ENCODE data around the gene ERGIC1. TPM values are rescaled to one million over a fixed set of nuclear protein-coding genes. Genes with fewer than 3 reads are reported as not detected.

ERGIC1 gene
- total RNA-seq, 1 donor from 2014 or later: 131 TPM

- peak overlapping the region; percentile 26 for H3K9ac ChIP-seq (ENCODE audit: low read length)
- H3K79me2 ChIP-seq (ENCODE audit: insufficient read depth, low read length): peaks cover 82% of the 10 kb centered on the region
- no peak overlapping the region for H3K4me3 Mint-ChIP-seq (ENCODE audit: unreplicated experiment)
These were observed 43.6 kb downstream of the ERGIC1 start for GRCh38 chr5:172877466-172878260.

GRCh38 chr5:172878585-172878932 is 44.5 kb downstream of the ERGIC1 start:
- H3K79me2 ChIP-seq (ENCODE audit: insufficient read depth, low read length): peaks cover 84% of the 10 kb centered on the region
- H3K4me1 Mint-ChIP-seq (ENCODE audit: low read depth, unreplicated experiment): peaks cover 55% of the 10 kb centered on the region
- H2AFZ ChIP-seq (ENCODE audit: low read depth, low read length): no peak overlapping the region
- H3K9me3 ChIP-seq (ENCODE audit: insufficient read depth, low read depth, low read length): no peaks in the 10 kb centered on the region
- H3K9ac ChIP-seq (ENCODE audit: low read length): peak overlapping the region; percentile 80
- peak overlapping the region; percentile 62 for H3K4me2 ChIP-seq (ENCODE audit: low read length)
- no peaks in the 10 kb centered on the region for H3K27me3 Mint-ChIP-seq (ENCODE audit: low read depth, unreplicated experiment)
- FAIRE-seq (no peak), DNase-seq (ENCODE audit: low read depth) (no peak)
- peak overlapping the region; percentile 70 for H3K27ac Mint-ChIP-seq (ENCODE audit: unreplicated experiment)
- no peaks in the 10 kb centered on the region for H4K20me1 ChIP-seq (ENCODE audit: insufficient read depth, low read length)
- H3K4me3 ChIP-seq (ENCODE audit: insufficient read depth, low read depth, low read length): no peak overlapping the region
- H3K36me3 Mint-ChIP-seq (ENCODE audit: low read depth, unreplicated experiment): peaks cover 15% of the 10 kb centered on the region
- peaks cover 42% of the 10 kb centered on the region for H3K4me1 ChIP-seq (ENCODE audit: insufficient read depth, low read length)
- TF ChIP-seq EZH2 (IDR thresholded peaks at IDR 0.05; ENCODE audit: insufficient read depth, low read length) (no peak), CTCF (IDR thresholded peaks at IDR 0.05; ENCODE audit: insufficient read depth, low read depth, low read length) (no peak)
- H3K27ac ChIP-seq (ENCODE audit: low read depth, low read length): peak overlapping the region; percentile 93
- no peak overlapping the region for H3K4me3 Mint-ChIP-seq (ENCODE audit: unreplicated experiment)
- H3K27me3 ChIP-seq (ENCODE audit: insufficient read depth, low read length): no peaks in the 10 kb centered on the region
- peaks cover 2% of the 10 kb centered on the region for H3K9me3 Mint-ChIP-seq (ENCODE audit: unreplicated experiment)
- H3K36me3 ChIP-seq (ENCODE audit: insufficient read depth, low read length): no peaks in the 10 kb centered on the region

More at GRCh38 chr5:172877466-172878260, 43.6 kb downstream of the ERGIC1 start:
- Histone ChIP-seq H3K4me2 (ENCODE audit: low read length) (no peak overlapping the region), H4K20me1 (ENCODE audit: insufficient read depth, low read length) (no peaks in the 10 kb centered on the region), H3K36me3 (ENCODE audit: insufficient read depth, low read length) (no peaks in the 10 kb centered on the region), H3K27ac (ENCODE audit: low read depth, low read length) (peak overlapping the region; percentile 93), H3K27me3 (ENCODE audit: insufficient read depth, low read length) (no peaks in the 10 kb centered on the region), H2AFZ (ENCODE audit: low read depth, low read length) (no peak overlapping the region), H3K9me3 (ENCODE audit: insufficient read depth, low read depth, low read length) (no peaks in the 10 kb centered on the region), H3K4me1 (ENCODE audit: insufficient read depth, low read length) (peaks cover 51% of the 10 kb centered on the region), H3K4me3 (ENCODE audit: insufficient read depth, low read depth, low read length) (no peak overlapping the region)
- no peak for FAIRE-seq
- Mint-ChIP-seq H3K36me3 (ENCODE audit: low read depth, unreplicated experiment) (peaks cover 9% of the 10 kb centered on the region), H3K4me1 (ENCODE audit: low read depth, unreplicated experiment) (peaks cover 54% of the 10 kb centered on the region), H3K27me3 (ENCODE audit: low read depth, unreplicated experiment) (no peaks in the 10 kb centered on the region), H3K27ac (ENCODE audit: unreplicated experiment) (peak overlapping the region; percentile 85), H3K9me3 (ENCODE audit: unreplicated experiment) (peaks cover 2% of the 10 kb centered on the region)
- TF ChIP-seq CTCF (IDR thresholded peaks at IDR 0.05; ENCODE audit: insufficient read depth, low read depth, low read length): no peak
- no peak for TF ChIP-seq EZH2 (IDR thresholded peaks at IDR 0.05; ENCODE audit: insufficient read depth, low read length)
- DNase-seq (ENCODE audit: low read depth): no peak

All from astrocyte (in vitro differentiated cells and primary cell).